ENCODE measurements around the gene KCNF1. TPM values are rescaled to one million over a fixed set of nuclear protein-coding genes. Genes with fewer than 3 reads are reported as not detected.

Gene KCNF1
- total and polyA plus RNA-seq, 7 experiments from 2014 or later, result not detected

GRCh38 chr2:10922307-10923007 is 10.7 kb downstream of the KCNF1 start:
- intact Hi-C loops (cut with micrococcal nuclease), result no loop called here
- peaks cover 0 to 10% (median 6%) of the 10 kb centered on the region in 5 donors for H3K27me3 Mint-ChIP-seq
- no peaks in the 10 kb centered on the region for H3K36me3 Mint-ChIP-seq
- no peak overlapping the region for H3K27ac ChIP-seq (ENCODE audit: low read depth, low read length)
- ATAC-seq (no peak), DNase-seq (no peak)
- H3K9me3 Mint-ChIP-seq, result no peaks in the 10 kb centered on the region
- H3K27ac Mint-ChIP-seq, result no peak overlapping the region
- H3K27me3 ChIP-seq (ENCODE audit: control insufficient read depth in 2 of 2, insufficient read depth in 2 of 2, low read length in 2 of 2), result no peaks in the 10 kb centered on the region
- ChIA-PET CTCF (no interaction called here), POLR2A (no interaction called here)
- H3K4me1 ChIP-seq (ENCODE audit: control insufficient read depth in 2 of 2, insufficient read depth in 2 of 2, low read length in 2 of 2), result no peaks in the 10 kb centered on the region
- no peaks in the 10 kb centered on the region for H3K36me3 ChIP-seq (ENCODE audit: control insufficient read depth in 2 of 3, insufficient read depth in 3 of 3, low read length in 3 of 3)
- no peak overlapping the region for H3K4me3 Mint-ChIP-seq
- H3K4me3 ChIP-seq (ENCODE audit: low read length), result no peak overlapping the region
- peaks cover 0 to 7% (median 0%) of the 10 kb centered on the region in 7 donors for H3K4me1 Mint-ChIP-seq
- no peaks in the 10 kb centered on the region for H3K9me3 ChIP-seq (ENCODE audit: control insufficient read depth in 2 of 3, low read length in 3 of 3)

GRCh38 chr2:10923008-10923375 is 11.3 kb downstream of the KCNF1 start:
- H3K4me1 Mint-ChIP-seq, result peaks cover 0 to 7% (median 0%) of the 10 kb centered on the region in 7 donors
- H3K4me3 ChIP-seq (ENCODE audit: low read length), result no peak overlapping the region
- ATAC-seq, result no peak
- no peaks in the 10 kb centered on the region for H3K27me3 ChIP-seq (ENCODE audit: control insufficient read depth in 2 of 2, insufficient read depth in 2 of 2, low read length in 2 of 2)
- no peak overlapping the region for H3K27ac ChIP-seq (ENCODE audit: low read depth, low read length)
- H3K27ac Mint-ChIP-seq, result no peak overlapping the region
- intact Hi-C loops (cut with micrococcal nuclease), result no loop called here
- H3K36me3 Mint-ChIP-seq, result no peaks in the 10 kb centered on the region
- peaks cover 0 to 10% (median 7%) of the 10 kb centered on the region in 5 donors for H3K27me3 Mint-ChIP-seq
- H3K4me1 ChIP-seq (ENCODE audit: control insufficient read depth in 2 of 2, insufficient read depth in 2 of 2, low read length in 2 of 2), result no peaks in the 10 kb centered on the region
- ChIA-PET POLR2A (no interaction called here), CTCF (no interaction called here)
- no peaks in the 10 kb centered on the region for H3K36me3 ChIP-seq (ENCODE audit: control insufficient read depth in 2 of 3, insufficient read depth in 3 of 3, low read length in 3 of 3)
- H3K4me3 Mint-ChIP-seq, result no peak overlapping the region
- H3K9me3 ChIP-seq (ENCODE audit: control insufficient read depth in 2 of 3, low read length in 3 of 3), result no peaks in the 10 kb centered on the region
- no peak for DNase-seq
- H3K9me3 Mint-ChIP-seq, result no peaks in the 10 kb centered on the region

GRCh38 chr2:10923965-10924364 is 12.2 kb downstream of the KCNF1 start:
- Histone ChIP-seq H3K36me3 (ENCODE audit: control insufficient read depth in 2 of 3, insufficient read depth in 3 of 3, low read length in 3 of 3) (no peaks in the 10 kb centered on the region), H3K4me1 (ENCODE audit: control insufficient read depth in 2 of 2, insufficient read depth in 2 of 2, low read length in 2 of 2) (no peaks in the 10 kb centered on the region), H3K27me3 (ENCODE audit: control insufficient read depth in 2 of 2, insufficient read depth in 2 of 2, low read length in 2 of 2) (no peaks in the 10 kb centered on the region), H3K27ac (ENCODE audit: low read depth, low read length) (no peak overlapping the region), H3K4me3 (ENCODE audit: low read length) (no peak overlapping the region), H3K9me3 (ENCODE audit: control insufficient read depth in 2 of 3, low read length in 3 of 3) (no peaks in the 10 kb centered on the region)
- intact Hi-C loops (cut with micrococcal nuclease), result no loop called here
- H3K9me3 Mint-ChIP-seq, result no peaks in the 10 kb centered on the region
- H3K27me3 Mint-ChIP-seq, result peaks cover 0 to 18% (median 8%) of the 10 kb centered on the region in 5 donors
- H3K4me3 Mint-ChIP-seq, result no peak overlapping the region
- DNase-seq (no peak), ATAC-seq (no peak)
- POLR2A ChIA-PET, result no interaction called here
- H3K36me3 Mint-ChIP-seq, result no peaks in the 10 kb centered on the region
- H3K27ac Mint-ChIP-seq, result no peak overlapping the region
- H3K4me1 Mint-ChIP-seq, result peaks cover 0 to 7% (median 0%) of the 10 kb centered on the region in 7 donors
- CTCF ChIA-PET, result no interaction called here

GRCh38 chr2:10924441-10924840 is 12.7 kb downstream of the KCNF1 start:
- H3K27me3 Mint-ChIP-seq, result peaks cover 5 to 20% (median 8%) of the 10 kb centered on the region in 5 donors
- DNase-seq (no peak), ATAC-seq (no peak)
- Histone ChIP-seq H3K27me3 (ENCODE audit: control insufficient read depth in 2 of 2, insufficient read depth in 2 of 2, low read length in 2 of 2) (no peaks in the 10 kb centered on the region), H3K36me3 (ENCODE audit: control insufficient read depth in 2 of 3, insufficient read depth in 3 of 3, low read length in 3 of 3) (no peaks in the 10 kb centered on the region), H3K27ac (ENCODE audit: low read depth, low read length) (no peak overlapping the region), H3K9me3 (ENCODE audit: control insufficient read depth in 2 of 3, low read length in 3 of 3) (no peaks in the 10 kb centered on the region), H3K4me1 (ENCODE audit: control insufficient read depth in 2 of 2, insufficient read depth in 2 of 2, low read length in 2 of 2) (no peaks in the 10 kb centered on the region), H3K4me3 (ENCODE audit: low read length) (no peak overlapping the region)
- H3K27ac Mint-ChIP-seq, result no peak overlapping the region
- H3K9me3 Mint-ChIP-seq, result no peaks in the 10 kb centered on the region
- H3K4me3 Mint-ChIP-seq, result no peak overlapping the region
- no peaks in the 10 kb centered on the region for H3K36me3 Mint-ChIP-seq
- POLR2A ChIA-PET, result no interaction called here
- H3K4me1 Mint-ChIP-seq, result peaks cover 0 to 7% (median 0%) of the 10 kb centered on the region in 7 donors
- CTCF ChIA-PET, result no interaction called here
- intact Hi-C loops (cut with micrococcal nuclease), result no loop called here

- intact Hi-C loops (cut with micrococcal nuclease), result no loop called here
- no peaks in the 10 kb centered on the region for H3K9me3 ChIP-seq (ENCODE audit: control insufficient read depth in 2 of 3, low read length in 3 of 3)
- CTCF ChIA-PET, result interaction anchor here (0.7 kb wide), 1 partner anchor 89 kb away, joined by 3 read pairs; no protein-coding TSS in a partner anchor
- Mint-ChIP-seq H3K9me3 (no peaks in the 10 kb centered on the region), H3K27ac (no peak overlapping the region), H3K4me3 (no peak overlapping the region), H3K36me3 (no peaks in the 10 kb centered on the region), H3K4me1 (peaks cover 0 to 6% (median 0%) of the 10 kb centered on the region in 7 donors), H3K27me3 (peaks cover 8 to 21% (median 9%) of the 10 kb centered on the region in 5 donors)
- H3K4me1 ChIP-seq (ENCODE audit: control insufficient read depth in 2 of 2, insufficient read depth in 2 of 2, low read length in 2 of 2), result no peaks in the 10 kb centered on the region
- H3K27me3 ChIP-seq (ENCODE audit: control insufficient read depth in 2 of 2, insufficient read depth in 2 of 2, low read length in 2 of 2), result no peaks in the 10 kb centered on the region
- H3K4me3 ChIP-seq (ENCODE audit: low read length), result no peak overlapping the region
- DNase-seq (no peak), ATAC-seq (no peak)
- POLR2A ChIA-PET, result no interaction called here
- no peaks in the 10 kb centered on the region for H3K36me3 ChIP-seq (ENCODE audit: control insufficient read depth in 2 of 3, insufficient read depth in 3 of 3, low read length in 3 of 3)
- H3K27ac ChIP-seq (ENCODE audit: low read depth, low read length), result no peak overlapping the region
Measured at GRCh38 chr2:10924859-10925258, 13.1 kb downstream of the KCNF1 start.

- CTCF ChIA-PET, result no interaction called here
- DNase-seq (no peak), ATAC-seq (no peak)
- Mint-ChIP-seq H3K27me3 (peaks cover 8 to 23% (median 16%) of the 10 kb centered on the region in 5 donors), H3K4me1 (no peaks in the 10 kb centered on the region), H3K27ac (no peak overlapping the region), H3K9me3 (no peaks in the 10 kb centered on the region), H3K36me3 (no peaks in the 10 kb centered on the region), H3K4me3 (no peak overlapping the region)
- Histone ChIP-seq H3K36me3 (ENCODE audit: control insufficient read depth in 2 of 3, insufficient read depth in 3 of 3, low read length in 3 of 3) (no peaks in the 10 kb centered on the region), H3K27ac (ENCODE audit: low read depth, low read length) (no peak overlapping the region), H3K27me3 (ENCODE audit: control insufficient read depth in 2 of 2, insufficient read depth in 2 of 2, low read length in 2 of 2) (no peaks in the 10 kb centered on the region), H3K4me1 (ENCODE audit: control insufficient read depth in 2 of 2, insufficient read depth in 2 of 2, low read length in 2 of 2) (no peaks in the 10 kb centered on the region), H3K4me3 (ENCODE audit: low read length) (no peak overlapping the region), H3K9me3 (ENCODE audit: control insufficient read depth in 2 of 3, low read length in 3 of 3) (no peaks in the 10 kb centered on the region)
- intact Hi-C loops (cut with micrococcal nuclease), result no loop called here
- POLR2A ChIA-PET, result no interaction called here
Measured at GRCh38 chr2:10926191-10926820, 14.6 kb downstream of the KCNF1 start.

All from naive thymus-derived CD4-positive, alpha-beta T cell (primary cell).